Endometrial microvascular endothelial cells (primary cell): ENCODE results near the gene ADK. TPM values are rescaled to one million over a fixed set of nuclear protein-coding genes. Genes with fewer than 3 reads are reported as not detected.

ENCODE experiments used
- in situ Hi-C: cut with HindIII; loops from 2 replicates; pipeline ENCODE4 v1.10.0; 2017; ENCODE audit warnings: low sequenced_read_pairs, low pct_unique_long_range_greater_than_20kb; ENCODE audit errors: inconsistent ontology term
- total RNA-seq: library from RNA; depleted of rRNA; stranded (reverse); fragments of >200 nt; gene quantifications from one replicate; pipeline ENCODE4 v1.2.3, GENCODE V29; 2015; ENCODE audit errors: inconsistent ontology term

ADK gene
- 67.6 TPM for total RNA-seq

DNA sequence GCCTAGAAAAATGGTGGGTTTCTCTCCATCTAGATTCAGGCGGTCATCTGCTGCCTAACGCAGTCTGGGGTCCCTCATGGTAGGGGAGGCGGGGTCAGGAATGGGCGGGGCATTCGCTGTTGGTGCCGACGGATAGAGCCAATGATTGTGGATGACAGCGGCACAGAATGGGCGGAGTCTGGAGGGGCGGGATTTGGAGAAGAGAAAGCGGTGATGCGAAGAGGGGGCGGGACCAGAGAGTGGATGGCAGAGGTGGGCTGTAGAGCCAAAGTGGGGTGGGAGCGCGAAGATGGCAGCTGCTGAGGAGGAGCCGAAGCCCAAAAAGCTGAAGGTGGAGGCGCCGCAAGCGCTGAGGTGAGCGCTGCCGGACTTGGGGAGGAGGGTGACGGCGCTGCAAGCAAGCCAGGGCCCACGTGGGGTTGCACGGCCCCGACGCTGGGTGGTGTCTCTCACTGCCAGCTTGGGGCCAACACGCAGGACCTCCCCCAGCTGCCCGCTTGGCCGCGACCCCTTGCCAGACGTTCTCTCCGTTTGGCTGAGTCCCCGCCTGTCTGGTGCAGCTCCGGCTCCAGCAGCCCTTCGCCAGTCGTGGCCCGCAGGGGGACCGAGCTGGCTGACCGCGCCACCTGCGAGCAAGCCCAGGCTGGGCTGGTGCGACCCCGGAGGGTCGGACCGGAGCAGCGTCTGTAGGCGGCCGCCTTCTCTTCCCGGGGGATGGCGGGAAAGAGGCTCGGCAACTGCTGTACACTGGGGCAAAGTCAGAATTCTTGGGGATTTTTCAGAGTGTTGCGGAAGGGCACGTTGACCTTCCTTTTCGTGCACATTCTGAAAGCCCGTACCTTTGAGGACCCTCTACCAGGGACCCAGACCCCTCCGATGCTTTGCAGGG, at the start of gene ADK:
Gene ADK (plus strand): TSS at position 232 of the 889 bp plus-strand sequence. CDS start 58 bp downstream, at position 290.
- in situ Hi-C loops = no loop called here

DNA sequence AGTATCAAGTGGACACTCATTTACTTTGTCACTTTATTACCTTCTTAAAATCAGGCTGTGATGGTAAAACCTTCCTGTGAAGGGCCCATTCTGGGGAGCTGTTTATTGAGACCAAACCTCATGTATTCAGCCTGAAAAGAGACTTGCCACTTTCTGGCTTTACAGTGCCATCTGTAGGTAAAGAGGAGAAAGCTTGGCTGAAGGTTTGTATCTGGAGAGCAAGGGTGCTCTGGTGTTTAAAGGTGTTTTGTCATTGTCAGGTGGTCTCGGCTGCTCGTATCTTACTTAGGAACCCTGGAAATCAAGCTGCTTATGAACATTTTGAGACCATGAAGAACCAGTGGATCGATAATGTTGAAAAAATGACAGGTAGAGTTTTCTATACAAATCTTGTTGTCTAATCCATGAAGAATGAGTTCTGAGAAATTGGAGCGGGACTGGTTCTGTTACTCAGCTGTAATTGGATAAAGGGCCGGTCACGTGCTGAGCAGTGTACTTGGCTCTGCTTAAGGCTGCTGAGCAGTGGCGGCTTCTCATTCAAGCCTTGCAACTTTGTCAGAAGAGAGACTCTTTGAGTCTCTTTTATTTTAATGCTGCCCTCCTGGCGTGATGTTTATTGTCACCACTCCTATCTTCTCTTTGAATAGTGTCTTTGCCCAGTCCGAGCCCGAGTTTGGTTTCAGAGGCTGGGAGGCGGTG, 47.3 kb upstream of the ADK start:
- in situ Hi-C loops = no loop called here

DNA sequence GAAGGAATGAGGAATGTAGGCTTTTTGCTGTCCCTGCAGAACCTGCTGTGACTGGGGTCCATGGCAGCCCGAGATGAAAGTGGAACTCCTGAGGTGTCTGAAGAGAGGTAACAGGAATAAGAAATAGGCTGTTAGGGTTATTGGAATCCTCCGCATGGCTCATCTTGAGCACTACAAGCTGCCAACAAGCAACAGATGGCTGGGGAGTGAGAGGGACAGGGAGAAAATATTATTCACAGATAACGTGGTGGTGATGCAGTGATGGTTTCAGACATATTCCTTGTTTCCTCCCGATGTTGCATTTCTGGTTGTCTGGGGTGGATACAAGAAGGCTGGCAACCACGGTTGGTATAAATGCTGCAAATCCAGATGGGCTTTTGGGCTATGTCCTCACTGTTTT, 46.5 kb upstream of the ADK start:
- in situ Hi-C loops = no loop called here

DNA sequence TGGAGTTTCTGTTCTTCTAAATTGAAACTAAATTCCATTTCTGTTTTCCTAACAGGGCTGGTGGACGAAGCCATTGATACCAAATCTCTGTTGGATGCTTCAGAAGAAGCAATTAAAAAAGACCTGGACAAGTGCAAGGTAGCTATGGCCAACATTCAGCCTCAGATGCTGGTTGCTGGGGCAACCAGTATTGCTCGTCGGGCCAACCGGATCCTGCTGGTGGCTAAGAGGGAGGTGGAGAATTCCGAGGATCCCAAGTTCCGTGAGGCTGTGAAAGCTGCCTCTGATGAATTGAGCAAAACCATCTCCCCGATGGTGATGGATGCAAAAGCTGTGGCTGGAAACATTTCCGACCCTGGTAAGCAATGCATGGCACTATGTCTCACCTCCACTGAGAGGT, 46.0 kb upstream of the ADK start:
- in situ Hi-C loops = no loop called here

DNA sequence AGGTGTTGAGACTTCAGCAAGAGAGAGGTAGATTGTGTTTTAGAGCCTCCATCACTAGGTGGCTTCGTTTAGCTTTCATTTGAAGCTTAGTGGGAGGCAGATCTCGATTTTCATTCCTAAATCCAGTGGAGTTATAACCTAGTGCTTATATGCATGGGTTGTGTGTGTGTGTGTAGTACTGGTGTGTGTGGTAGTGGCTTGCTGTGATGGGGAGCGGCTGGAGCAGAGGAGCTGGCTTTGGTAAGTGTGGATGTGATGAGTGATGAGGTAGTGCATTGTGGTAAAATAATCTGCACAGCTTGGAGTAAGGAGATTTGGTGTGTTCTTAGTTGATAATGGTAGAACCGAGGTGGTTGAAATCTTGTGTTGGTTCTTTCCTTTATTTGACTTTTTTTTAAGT, 43.6 kb upstream of the ADK start:
- in situ Hi-C loops = no loop called here

DNA sequence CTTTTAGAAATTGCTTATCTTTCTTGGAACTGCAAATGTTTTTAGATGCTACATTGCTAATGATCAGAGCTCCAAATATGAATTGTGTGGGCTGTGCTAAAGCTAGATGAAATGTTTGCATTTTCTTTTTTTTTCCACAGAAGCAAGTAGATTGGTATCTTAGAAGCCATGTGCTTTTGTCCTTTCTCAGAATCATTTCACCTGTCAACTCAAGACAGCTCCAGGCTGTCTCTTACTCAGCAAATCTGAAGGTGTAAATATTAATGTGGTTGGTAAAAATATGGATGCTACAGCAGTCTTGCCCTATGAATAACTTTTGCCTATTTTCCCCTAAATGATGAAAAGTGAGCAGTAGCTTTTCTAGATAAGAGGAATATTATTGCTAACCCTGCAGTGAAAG, 41.6 kb upstream of the ADK start:
- in situ Hi-C loops = no loop called here

DNA sequence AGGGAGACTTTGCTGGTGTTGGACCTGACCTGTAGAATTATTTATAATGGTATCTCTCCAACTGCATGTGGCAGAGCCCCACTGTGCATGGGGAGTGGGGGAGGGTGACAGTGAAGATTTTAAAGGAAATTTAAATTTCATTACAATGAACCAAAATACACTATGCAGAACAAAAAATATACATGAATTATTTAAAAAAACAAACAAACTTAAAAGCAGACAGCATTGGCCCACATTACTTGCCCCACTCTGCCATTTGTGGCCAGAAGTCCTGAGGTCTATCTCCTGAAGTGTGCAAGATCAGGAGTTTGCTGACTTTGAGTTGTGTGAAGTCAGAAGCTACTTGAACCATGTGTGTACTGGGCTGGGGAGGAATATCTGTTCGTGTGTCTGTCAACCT, 40.9 kb upstream of the ADK start:
- in situ Hi-C loops = no loop called here

DNA sequence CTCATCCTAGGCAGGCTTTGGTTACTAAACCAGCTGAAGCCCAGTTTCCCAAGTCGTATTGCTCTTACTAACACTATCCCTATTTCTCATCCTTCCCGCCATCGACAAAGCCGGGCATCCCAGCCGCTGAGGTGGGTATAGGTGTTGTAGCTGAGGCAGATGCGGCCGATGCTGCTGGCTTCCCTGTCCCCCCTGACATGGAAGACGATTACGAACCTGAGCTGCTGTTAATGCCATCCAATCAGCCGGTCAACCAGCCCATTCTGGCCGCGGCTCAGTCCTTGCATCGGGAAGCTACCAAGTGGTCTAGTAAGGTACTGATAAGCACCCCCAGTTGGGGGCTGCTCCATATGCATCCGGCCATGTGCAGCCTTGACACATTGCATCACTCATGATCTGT, 39.2 kb upstream of the ADK start:
- in situ Hi-C loops = no loop called here

DNA sequence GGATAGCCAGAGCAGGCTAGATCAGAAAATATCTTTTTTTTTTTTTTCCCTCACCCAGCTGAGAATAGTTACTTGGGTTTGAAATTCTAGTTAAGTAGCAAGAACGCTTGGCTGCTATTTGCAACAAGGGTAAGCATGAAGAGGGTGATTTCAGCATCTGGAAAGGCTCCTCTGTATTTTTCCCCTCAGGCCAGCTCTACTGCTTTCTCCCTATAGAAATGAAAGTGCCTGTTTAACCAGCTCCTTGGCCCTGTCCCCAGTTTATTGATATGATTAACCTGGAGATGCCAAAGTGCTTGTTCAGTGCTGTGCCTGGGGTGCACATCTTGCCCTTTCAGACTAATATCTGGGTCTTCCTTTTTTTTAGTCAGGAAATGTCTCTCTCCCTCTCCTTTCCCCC, 37.5 kb upstream of the ADK start:
- in situ Hi-C loops = no loop called here

DNA sequence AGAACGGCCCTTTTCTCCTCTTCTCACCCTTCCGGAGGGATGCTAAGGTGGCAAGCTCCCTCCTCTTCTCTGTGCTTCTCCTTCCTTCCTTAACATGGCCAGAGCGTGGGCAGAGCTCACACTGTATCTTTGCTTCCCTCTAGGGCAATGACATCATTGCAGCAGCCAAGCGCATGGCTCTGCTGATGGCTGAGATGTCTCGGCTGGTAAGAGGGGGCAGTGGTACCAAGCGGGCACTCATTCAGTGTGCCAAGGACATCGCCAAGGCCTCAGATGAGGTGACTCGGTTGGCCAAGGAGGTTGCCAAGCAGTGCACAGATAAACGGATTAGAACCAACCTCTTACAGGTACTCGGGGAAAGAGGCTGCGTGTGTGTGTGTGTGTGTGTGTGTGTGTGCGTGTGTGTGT, 37.0 kb upstream of the ADK start:
- in situ Hi-C loops = no loop called here

DNA sequence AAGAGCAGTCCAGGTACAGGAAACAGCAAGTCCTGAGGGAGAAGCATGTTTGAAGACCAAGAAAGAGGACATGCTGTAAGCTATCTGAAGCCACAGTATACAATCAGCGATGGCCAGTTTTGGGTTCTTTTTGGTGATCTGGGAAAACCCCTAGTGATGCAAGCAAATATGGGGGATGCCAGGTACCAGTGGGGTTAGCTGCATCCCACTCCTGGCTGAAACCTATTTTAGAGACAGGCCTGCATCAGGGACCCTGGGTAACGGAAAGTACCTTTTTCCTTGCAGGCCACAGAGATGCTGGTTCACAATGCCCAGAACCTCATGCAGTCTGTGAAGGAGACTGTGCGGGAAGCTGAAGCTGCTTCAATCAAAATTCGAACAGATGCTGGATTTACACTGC, 33.3 kb upstream of the ADK start:
- in situ Hi-C loops = no loop called here

DNA sequence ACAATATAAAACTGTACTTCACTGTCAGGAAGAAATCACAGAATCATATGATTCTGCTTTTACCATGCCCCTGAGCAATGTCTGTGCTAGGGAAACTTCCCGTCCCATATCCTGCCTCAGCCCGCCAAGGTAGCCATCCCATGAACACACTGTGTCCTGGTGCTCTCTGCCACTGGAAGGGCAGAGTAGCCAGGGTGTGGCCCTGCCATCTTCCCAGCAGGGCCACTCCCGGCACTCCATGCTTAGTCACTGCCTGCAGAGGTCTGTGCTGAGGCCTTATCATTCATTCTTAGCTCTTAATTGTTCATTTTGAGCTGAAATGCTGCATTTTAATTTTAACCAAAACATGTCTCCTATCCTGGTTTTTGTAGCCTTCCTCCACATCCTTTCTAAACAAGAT, 32.2 kb upstream of the ADK start:
- in situ Hi-C loops = no loop called here

DNA sequence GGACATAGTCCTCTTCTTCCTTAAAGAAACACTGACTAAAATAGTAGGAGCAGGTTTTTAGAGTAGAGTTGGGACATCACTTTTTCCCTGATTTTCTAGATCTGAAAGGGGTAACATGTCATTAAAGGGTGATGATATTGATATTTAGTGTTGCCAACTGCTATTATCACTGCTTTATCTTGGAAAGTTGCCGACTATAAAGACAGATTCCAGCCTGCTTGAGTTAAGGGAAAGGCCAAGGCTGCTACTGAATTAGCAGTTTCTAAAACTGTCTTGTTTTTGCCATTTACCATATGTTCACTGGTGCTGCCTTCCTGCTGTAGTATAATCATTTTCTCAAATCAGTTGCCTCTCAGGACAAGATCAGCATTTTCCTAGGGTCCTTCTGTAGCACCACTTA, 30.1 kb upstream of the ADK start:
- in situ Hi-C loops = no loop called here

DNA sequence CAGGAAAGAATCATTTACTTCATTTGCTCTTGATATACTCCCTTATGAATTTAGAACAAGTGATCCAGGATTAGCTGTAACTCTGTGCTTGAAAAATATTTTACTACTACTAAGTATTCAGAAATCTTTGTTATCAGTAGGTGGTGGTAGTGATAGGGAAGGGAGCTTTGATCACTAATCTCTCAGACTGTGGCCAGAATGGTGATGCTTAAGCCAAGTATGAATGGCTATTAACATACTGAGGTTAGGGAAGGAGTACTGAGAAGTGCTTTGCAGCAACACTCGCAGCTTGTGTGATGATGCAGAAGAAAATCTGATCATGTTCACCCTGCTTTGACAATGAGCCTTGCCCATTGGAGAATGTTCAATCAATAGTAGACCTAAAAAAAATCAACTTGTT, 29.7 kb upstream of the ADK start:
- in situ Hi-C loops = no loop called here

DNA sequence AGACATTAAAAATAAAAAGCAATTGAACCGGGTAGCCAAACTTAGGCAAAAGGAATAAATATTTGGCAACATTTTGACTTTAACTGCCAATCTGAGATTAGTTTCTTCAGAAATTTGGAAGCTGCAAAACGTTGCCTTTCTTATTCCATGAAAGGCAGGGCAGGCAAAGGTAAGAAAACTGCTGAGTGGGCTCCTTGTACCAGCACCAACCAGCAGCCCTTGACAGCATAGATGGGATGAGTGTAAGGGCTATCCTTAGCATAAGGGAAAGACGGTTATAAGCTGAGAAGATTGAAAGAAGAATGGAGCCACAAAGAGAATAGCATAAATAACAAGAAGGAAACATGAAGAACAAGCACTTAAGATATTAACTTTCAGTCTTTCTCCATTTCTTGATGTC, 29.0 kb upstream of the ADK start:
- in situ Hi-C loops = no loop called here

DNA sequence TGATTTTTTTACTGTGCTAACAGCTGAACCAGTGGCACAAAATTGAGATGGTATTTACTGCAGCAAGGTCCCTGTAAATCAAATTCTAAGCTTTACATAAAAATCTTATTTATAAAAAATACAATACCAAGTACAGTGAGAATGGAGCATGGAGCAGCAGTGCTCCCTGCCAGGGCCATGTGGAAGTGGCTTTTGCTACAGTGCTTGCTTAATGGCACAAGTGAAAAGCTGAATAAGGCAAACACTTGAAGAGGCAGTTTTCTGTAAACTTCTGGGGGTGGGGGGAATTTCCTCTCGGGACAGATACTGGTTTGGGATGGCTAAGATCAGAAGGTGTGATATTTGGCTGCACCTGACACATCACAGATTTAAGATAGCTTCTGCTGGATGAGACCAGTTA, 27.9 kb upstream of the ADK start:
- in situ Hi-C loops = no loop called here

DNA sequence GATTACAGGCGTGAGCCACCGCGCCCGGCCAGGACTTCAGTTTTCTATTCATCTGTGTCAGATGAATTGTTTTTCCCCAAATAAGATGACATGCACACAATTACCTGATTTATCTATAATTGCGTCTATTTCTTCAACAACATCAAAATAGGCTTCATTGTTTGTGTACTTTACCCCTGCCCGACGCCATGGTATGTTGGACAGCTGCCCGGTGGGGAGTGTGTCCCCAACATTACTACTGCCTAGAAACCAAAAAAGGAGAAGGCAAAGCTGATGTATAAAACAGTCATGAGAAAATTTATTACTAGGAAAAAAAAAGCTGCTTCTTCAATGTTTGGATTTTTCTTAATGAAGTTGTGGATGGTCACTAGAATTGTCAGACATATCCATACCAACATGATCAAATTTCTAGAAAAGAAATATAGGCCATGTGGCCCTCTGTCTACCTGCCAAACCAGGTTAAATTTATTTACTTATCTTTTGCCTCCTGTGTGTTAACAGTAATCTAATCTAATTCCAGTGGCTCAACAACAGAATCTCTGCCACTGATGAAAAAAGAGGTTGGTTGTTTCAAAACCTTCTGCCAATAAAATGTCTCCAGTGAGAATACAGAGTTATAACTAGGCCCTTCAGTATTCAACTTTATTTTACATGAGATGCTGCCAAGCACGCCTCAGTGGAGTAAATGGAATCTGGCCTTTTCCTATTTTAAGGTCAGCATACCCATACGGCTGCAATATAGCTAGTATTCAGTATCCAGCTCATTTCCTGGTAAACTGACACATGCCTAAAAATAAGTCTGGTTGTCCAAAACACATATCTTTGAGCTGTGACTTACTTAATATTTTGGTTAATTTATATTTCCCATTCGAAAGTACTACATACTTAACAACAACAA, 16.8 kb upstream of the ADK start:
- in situ Hi-C loops = no loop called here

DNA sequence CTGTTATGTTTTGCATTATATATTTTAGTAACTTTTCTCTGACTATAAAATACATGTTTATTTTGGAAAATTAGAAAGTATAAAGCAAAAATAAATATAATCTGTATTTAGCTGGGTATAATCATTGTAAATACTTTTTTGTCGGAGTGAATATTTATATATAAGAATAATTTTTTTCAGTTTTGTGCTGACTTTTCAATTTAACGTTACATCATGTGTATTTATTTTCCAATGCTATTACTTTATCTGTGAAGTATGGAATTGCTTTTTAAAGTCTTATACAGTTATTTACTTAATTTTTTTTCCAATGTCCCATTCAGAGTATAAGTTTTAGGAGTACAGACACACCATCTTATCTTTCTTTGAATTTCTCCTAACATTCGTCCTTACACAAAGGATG, 15.6 kb upstream of the ADK start:
- in situ Hi-C loops = no loop called here

DNA sequence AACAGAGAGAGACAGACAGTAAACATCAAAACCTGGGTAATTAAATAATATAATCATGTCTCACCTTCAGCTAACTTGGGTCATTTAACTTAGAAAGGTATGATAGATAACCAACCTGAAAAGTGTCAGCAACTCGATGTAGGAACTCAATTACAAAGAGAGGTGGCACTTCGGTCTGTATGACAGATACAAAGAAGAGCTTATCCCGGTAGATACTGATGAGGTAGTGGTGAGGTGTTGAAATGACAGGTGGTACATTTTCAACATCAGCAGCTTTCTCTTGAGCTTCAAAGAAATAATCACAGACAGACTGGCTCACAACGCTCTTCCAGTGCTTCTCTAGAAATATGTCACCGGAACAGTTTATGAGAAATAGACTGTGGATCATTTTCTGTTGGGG, 13.0 kb upstream of the ADK start:
- in situ Hi-C loops = no loop called here
